HepG2 (cell line): ENCODE measurements around the gene MPZL3. TPM values are rescaled to one million over a fixed set of nuclear protein-coding genes. Genes with fewer than 3 reads are reported as not detected.

Experiments
- ATAC-seq: fragments of 200-7000 bp; cut with Tn5 transposase; 3 replicates; pipeline ENCODE4 v1.9.1; 2020; ENCODE audit warnings: mild to moderate bottlenecking, moderate library complexity
- BruUV-seq: library from RNA; stranded (reverse); fragments of 400-500 nt; replicated peaks from 2 replicates; lab custom pipeline; 2021; lab: Mats Ljungman, UMichigan
- CTCF ChIA-PET: fragments of 300-600 bp; formaldehyde crosslinking; extraction: SDS; loops from one replicate; lab custom pipeline; 2021; ENCODE audit warnings: low total read pairs, inconsistent platforms, low intra/inter-chr PET ratio; lab: Yijun Ruan, JAX
- POLR2A ChIA-PET: fragments of 350-600 bp; sonication (Branson Sonifier 250); formaldehyde crosslinking; loops from one replicate; lab custom pipeline; 2020; ENCODE audit warnings: antibody characterized with exemption, inconsistent platforms; lab: Yijun Ruan, JAX
- DNase-seq: peaks from one replicate; pipeline ENCODE4 v3.0.0-alpha.2; 2015; ENCODE audit warnings: low spot score
- FAIRE-seq: peaks from 3 replicates; lab custom pipeline; 2011; peaks lifted over from hg19 to GRCh38; lab: Jason Lieb, UNC
- H2AFZ ChIP-seq: one replicate; pipeline ENCODE4 v1.6.1; 2011; ENCODE audit warnings: low read length, inconsistent platforms
- H3K27ac ChIP-seq: fragments of 300-600 bp; 3 replicates; pipeline ENCODE4 v1.8.0; 2011; ENCODE audit warnings: mixed run types, mild to moderate bottlenecking, mixed read lengths, low read length, inconsistent platforms; ENCODE audit not compliant: insufficient read depth; ENCODE audit errors: extremely low read length
- H3K27me3 ChIP-seq, 2 experiments: fragments of 200-600 bp in 1 of 2; 2 replicates in 1 of 2; 3 replicates in 1 of 2; pipeline versions ENCODE4 v1.6.0 to v1.8.0; 2011; ENCODE audit warnings: low read length in 2 of 2, mild to moderate bottlenecking in 2 of 2, moderate library complexity in 2 of 2, inconsistent platforms in 1 of 2; ENCODE audit not compliant: insufficient read depth in 2 of 2, control insufficient read depth in 1 of 2
- H3K36me3 ChIP-seq, 2 experiments: fragments of 200-600 bp in 1 of 2; replicated peaks in 1 of 2; 2 replicates in 1 of 2; 3 replicates in 1 of 2; pipeline versions ENCODE4 v1.5.1 to v1.8.0; 2011; ENCODE audit warnings: low read length in 2 of 2, inconsistent platforms in 1 of 2; ENCODE audit not compliant: insufficient read depth in 2 of 2, control insufficient read depth in 1 of 2
- H3K4me1 ChIP-seq: 2 replicates; pipeline ENCODE4 v1.5.1; 2012; ENCODE audit warnings: low read length, inconsistent platforms; ENCODE audit not compliant: insufficient read depth
- H3K4me2 ChIP-seq: 2 replicates; pipeline ENCODE4 v1.6.0; 2011; ENCODE audit warnings: low read depth, low read length, inconsistent platforms
- H3K4me3 ChIP-seq, 3 experiments: fragments of 200-600 bp in 1 of 3; sonication (generic), shearing (Covaris generic) in 1 of 3; replicated peaks in 1 of 3; 2 replicates each; pipeline ENCODE4 v1.5.1; 2011 to 2016; ENCODE audit warnings: low read length in 3 of 3, inconsistent platforms in 2 of 3, low read depth in 2 of 3, mild to moderate bottlenecking in 2 of 3, control low read depth in 1 of 3, mixed read lengths in 1 of 3; ENCODE audit not compliant: insufficient read depth in 1 of 3
- H3K79me2 ChIP-seq: one replicate; pipeline ENCODE4 v1.6.1; 2011; ENCODE audit warnings: low read length, inconsistent platforms; ENCODE audit not compliant: insufficient read depth
- H3K9ac ChIP-seq: 2 replicates; pipeline ENCODE4 v1.6.0; 2011; ENCODE audit warnings: mild to moderate bottlenecking, low read depth, low read length, inconsistent platforms; ENCODE audit not compliant: insufficient read depth
- H3K9me3 ChIP-seq: 2 replicates; pipeline ENCODE4 v1.5.1; 2012; ENCODE audit warnings: mild to moderate bottlenecking, low read length
- H4K20me1 ChIP-seq: 2 replicates; pipeline ENCODE4 v1.6.0; 2011; ENCODE audit warnings: inconsistent platforms, mild to moderate bottlenecking, low read length, moderate library complexity; ENCODE audit not compliant: insufficient read depth
- ASH2L ChIP-seq: fragments of 300-600, 200-600 bp; sonication (generic); IDR thresholded peaks from 2 replicates; pipeline ENCODE4 v1.7.0; 2017; ENCODE audit warnings: low read depth, mild to moderate bottlenecking, moderate library complexity, mixed read lengths, low read length; ENCODE audit not compliant: insufficient read length
- CHD4 ChIP-seq: fragments of 200-600 bp; sonication (generic); IDR thresholded peaks from 2 replicates; pipeline ENCODE4 v1.7.0; 2017; ENCODE audit warnings: mild to moderate bottlenecking, low read length, borderline replicate concordance
- GABPA ChIP-seq, 2 experiments: IDR thresholded peaks; 2 replicates each; pipeline ENCODE4 v1.6.1; 2011 to 2016; ENCODE audit warnings: low read depth in 2 of 2, low read length in 1 of 2, missing biosample characterization in 1 of 2, missing genetic modification characterization in 1 of 2
- GFI1 ChIP-seq: sonication (generic); formaldehyde crosslinking; IDR thresholded peaks from 2 replicates; pipeline ENCODE4 v1.5.0; 2020; ENCODE audit warnings: missing genetic modification reagents, mild to moderate bottlenecking, borderline replicate concordance
- KDM1A ChIP-seq: IDR thresholded peaks from 2 replicates; pipeline ENCODE4 v1.6.1; 2016; ENCODE audit warnings: missing compliant biosample characterization
- MATR3 ChIP-seq: sonication (generic); formaldehyde crosslinking; IDR thresholded peaks from 2 replicates; pipeline ENCODE4 v1.4.0; 2020; ENCODE audit warnings: missing genetic modification reagents
- PHF8 ChIP-seq: sonication (generic); formaldehyde crosslinking; IDR thresholded peaks from 2 replicates; pipeline ENCODE4 v1.5.0; 2020; ENCODE audit warnings: missing genetic modification reagents
- SSRP1 ChIP-seq: IDR thresholded peaks from 2 replicates; pipeline ENCODE4 v1.6.1; 2016; ENCODE audit warnings: control low read depth
- WIZ ChIP-seq: sonication (generic); formaldehyde crosslinking; IDR thresholded peaks from 2 replicates; pipeline ENCODE4 v1.5.1; 2020; ENCODE audit warnings: mild to moderate bottlenecking, missing genetic modification reagents
- ZBTB3 ChIP-seq: sonication (generic); formaldehyde crosslinking; IDR thresholded peaks from 2 replicates; pipeline ENCODE4 v1.4.0; 2020; ENCODE audit warnings: low read depth, mild to moderate bottlenecking, moderate library complexity, missing genetic modification reagents, borderline replicate concordance
- ZMYM3 ChIP-seq: sonication (generic); formaldehyde crosslinking; IDR thresholded peaks from 2 replicates; pipeline ENCODE4 v1.5.1; 2020; ENCODE audit warnings: mild to moderate bottlenecking, missing genetic modification reagents
- ZNF264 ChIP-seq: sonication (generic); formaldehyde crosslinking; IDR thresholded peaks from 2 replicates; pipeline ENCODE4 v1.4.0; 2020; ENCODE audit warnings: missing genetic modification reagents
- ZNF629 ChIP-seq: sonication (generic); formaldehyde crosslinking; conservative IDR thresholded peaks from 2 replicates; pipeline ENCODE4 v1.5.0; 2020; ENCODE audit warnings: missing genetic modification reagents
- ZSCAN21 ChIP-seq: sonication (generic); formaldehyde crosslinking; IDR thresholded peaks from 2 replicates; pipeline ENCODE4 v1.8.0; 2022; ENCODE audit warnings: mild to moderate bottlenecking, missing genetic modification reagents, moderate library complexity, borderline replicate concordance
- ZSCAN25 ChIP-seq: sonication (generic); formaldehyde crosslinking; IDR thresholded peaks from 2 replicates; pipeline ENCODE4 v1.8.0; 2022; ENCODE audit warnings: mild to moderate bottlenecking, missing genetic modification reagents
- WGBS: methylation state at CpG from one replicate; pipeline ENCODE4 v1.1.6; 2017; ENCODE audit warnings: low lambda C conversion rate; 5-methylcytosine and 5-hydroxymethylcytosine counted together
- in situ Hi-C: cut with HindIII; loops from 2 replicates; pipeline ENCODE4 v1.10.0; 2017; ENCODE audit warnings: low pct_unique_long_range_greater_than_20kb; ENCODE audit not compliant: extremely low pct_ligation_motif_present
- intact Hi-C: fragments of 100-400 bp; cut with micrococcal nuclease; formaldehyde crosslinking; loops from one replicate; pipeline ENCODE4 v1.10.0; 2022; ENCODE audit not compliant: unreplicated experiment
- polyA plus RNA-seq, 8 experiments: library from polyadenylated mRNA; depleted of rRNA in 3 of 8; stranded (reverse) in 7 of 8; unstranded in 1 of 8; fragments of >200 nt; fragmentation: Illumina TruSeq in 4 of 8; extraction: Trizol in 4 of 8; gene quantifications; 2 replicates each; pipeline versions ENCODE4 v1.2.1 to v1.2.3, GENCODE V29; 2011 to 2016; ENCODE audit warnings: low read depth in 4 of 8, missing spikeins in 1 of 8, mixed read lengths in 1 of 8; ENCODE audit not compliant: insufficient read depth in 1 of 8
- total RNA-seq, 5 experiments: library from RNA; depleted of rRNA; stranded (reverse); fragments of >200 nt; fragmentation: Illumina TruSeq; extraction: Trizol; gene quantifications; 2 replicates each; pipeline ENCODE4 v1.2.3, GENCODE V29; 2016; ENCODE audit warnings: low read depth in 1 of 5

MPZL3 gene
- total and polyA plus RNA-seq, 2 of the 13 experiments (the other 11 are each of a cell fraction or from before 2014, with no cell fraction given): 5.3 to 9.3 TPM

DNA sequence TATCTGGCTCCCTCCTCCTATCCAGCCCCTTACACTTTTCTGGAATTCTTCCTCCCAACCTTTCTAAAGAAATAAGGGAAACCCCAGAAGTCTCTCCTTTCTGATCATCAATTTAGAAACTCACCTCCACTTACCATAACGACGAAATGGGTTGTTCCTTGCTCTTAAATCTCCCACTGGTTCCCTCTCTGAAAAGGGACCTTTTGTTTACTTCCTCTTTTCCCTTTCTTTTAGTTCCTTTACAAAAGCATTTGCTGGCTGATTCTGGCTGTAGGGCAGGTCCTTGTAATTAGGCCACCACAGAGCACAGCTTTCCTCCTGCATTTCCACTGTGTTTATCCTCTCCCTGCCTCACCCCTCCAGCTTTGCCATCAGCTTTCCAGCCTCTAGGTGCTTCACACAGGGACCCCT, 39.4 kb downstream of the MPZL3 start:
- Histone ChIP-seq H3K4me1 (peaks cover 73% of the 10 kb centered on the region), H2AFZ (no peak overlapping the region), H3K27ac (peak overlapping the region; percentile 95), H3K79me2 (no peaks in the 10 kb centered on the region), H3K9ac (peak overlapping the region; percentile 59), H3K27me3 (no peaks in the 10 kb centered on the region), H3K4me2 (peak overlapping the region; percentile 45), H4K20me1 (no peaks in the 10 kb centered on the region), H3K36me3 (no peaks in the 10 kb centered on the region), H3K4me3 (no peak overlapping the region; a peak in 1 of 6 replicates), H3K9me3 (no peaks in the 10 kb centered on the region)
- TF ChIP-seq PHF8 (CRISPR knock-in tag): 0 out of 2 replicates have a peak, but pooled peaks have one; percentile 0
- 0 out of 2 replicates have a peak, but pooled peaks have one; percentile 14 for TF ChIP-seq WIZ (CRISPR knock-in tag)
- TF ChIP-seq MATR3 (CRISPR knock-in tag): no peak
- peak; percentile 48; the same call in 1 of the 2 replicates for TF ChIP-seq SSRP1 (CRISPR knock-in tag)
- TF ChIP-seq GABPA (IDR thresholded peaks at IDR 0.05; ENCODE audit: low read depth, low read length): no peak
- peak; percentile 26; the same call in 1 of the 2 replicates for TF ChIP-seq GABPA (CRISPR knock-in tag; IDR thresholded peaks at IDR 0.05; ENCODE audit: low read depth)
- peak; percentile 11; the same call in 1 of the 2 replicates for TF ChIP-seq GFI1 (CRISPR knock-in tag)
- peak; percentile 33; the same call in 1 of the 2 replicates for TF ChIP-seq KDM1A
- TF ChIP-seq ZBTB3: no peak
- no peak for TF ChIP-seq ZSCAN21
- peak; percentile 76; the same call in 1 of the 2 replicates for TF ChIP-seq ZSCAN25 (CRISPR knock-in tag)
- TF ChIP-seq ZNF629 (CRISPR knock-in tag): peak; percentile 97
- peak; percentile 94 for TF ChIP-seq CHD4
- no peak for TF ChIP-seq ZNF264
- peak; percentile 72; the same call in 1 of the 2 replicates for TF ChIP-seq ZMYM3
- peak; percentile 14 for TF ChIP-seq ASH2L
- TSS peak; percentile 97 for BruUV-seq
- ChIA-PET POLR2A (interaction anchor here (1.0 to 4.1 kb wide), 8 partner anchors 10 to 855 kb away, joined by 3 to 49 read pairs (median 12); partner anchors contain the start of genes MPZL2, MPZL3 and VPS11), CTCF (no interaction called here)
- ATAC-seq (no peak), FAIRE-seq (no peak), DNase-seq (no peak)
- intact Hi-C loops: loop anchor here (1.0 kb wide), 3 partner anchors 10 to 40 kb away; partner anchors contain the start of gene MPZL3
- in situ Hi-C loops: no loop called here
- 43% methylated on average over 2 of the region's 2 CpGs for WGBS
